HEK293 (cell line): ENCODE results near the gene MRPL28.

Source experiments
- AEBP2 ChIP-seq: fragments of 450-650 bp; formaldehyde crosslinking; IDR thresholded peaks from 2 replicates; pipeline ENCODE4 v1.5.1; 2016; ENCODE audit warnings: missing biosample characterization, missing genetic modification characterization, borderline replicate concordance
- BCL11A ChIP-seq: fragments of 450-650 bp; formaldehyde crosslinking; IDR thresholded peaks from 2 replicates; pipeline ENCODE4 v1.5.1; 2016; ENCODE audit warnings: low read depth, missing biosample characterization, missing genetic modification characterization
- BCL6B ChIP-seq: fragments of 450-650 bp; formaldehyde crosslinking; IDR thresholded peaks from 2 replicates; pipeline ENCODE4 v1.5.1; 2017; ENCODE audit warnings: missing biosample characterization, missing genetic modification characterization
- HOXD13 ChIP-seq: sonication (generic); formaldehyde crosslinking; IDR thresholded peaks from 2 replicates; pipeline ENCODE4 v1.8.0; 2022; ENCODE audit warnings: missing genetic modification reagents, borderline replicate concordance
- KLF8 ChIP-seq: fragments of 450-650 bp; formaldehyde crosslinking; IDR thresholded peaks from 2 replicates; pipeline ENCODE4 v1.5.1; 2016; ENCODE audit warnings: missing biosample characterization, missing genetic modification characterization
- MYNN ChIP-seq: fragments of 450-650 bp; formaldehyde crosslinking; IDR thresholded peaks from 2 replicates; pipeline ENCODE4 v1.5.1; 2016; ENCODE audit warnings: missing biosample characterization, missing genetic modification characterization, borderline replicate concordance
- SP7 ChIP-seq: fragments of 450-650 bp; formaldehyde crosslinking; IDR thresholded peaks from 2 replicates; pipeline ENCODE4 v1.5.1; 2016; ENCODE audit warnings: missing biosample characterization, missing genetic modification characterization
- ZBTB21 ChIP-seq: fragments of 450-650 bp; formaldehyde crosslinking; IDR thresholded peaks from 2 replicates; pipeline ENCODE4 v1.5.1; 2017; ENCODE audit warnings: missing biosample characterization, missing genetic modification characterization
- ZFP69B ChIP-seq: fragments of 450-650 bp; formaldehyde crosslinking; IDR thresholded peaks from 2 replicates; pipeline ENCODE4 v1.5.1; 2016; ENCODE audit warnings: missing biosample characterization, missing genetic modification characterization
- ZNF133 ChIP-seq: fragments of 450-650 bp; formaldehyde crosslinking; IDR thresholded peaks from 2 replicates; pipeline ENCODE4 v1.5.1; 2016; ENCODE audit warnings: missing biosample characterization, missing genetic modification characterization
- ZNF138 ChIP-seq: fragments of 450-650 bp; formaldehyde crosslinking; IDR thresholded peaks from 2 replicates; pipeline ENCODE4 v1.5.1; 2016; ENCODE audit warnings: missing biosample characterization, missing genetic modification characterization, borderline replicate concordance
- ZNF155 ChIP-seq: fragments of 450-650 bp; formaldehyde crosslinking; IDR thresholded peaks from 2 replicates; pipeline ENCODE4 v1.5.1; 2016; ENCODE audit warnings: missing biosample characterization, missing genetic modification characterization
- ZNF16 ChIP-seq: fragments of 450-650 bp; formaldehyde crosslinking; IDR thresholded peaks from 2 replicates; pipeline ENCODE4 v1.5.1; 2016; ENCODE audit warnings: low read depth, missing biosample characterization, missing genetic modification characterization
- ZNF211 ChIP-seq: fragments of 450-650 bp; formaldehyde crosslinking; IDR thresholded peaks from 2 replicates; pipeline ENCODE4 v1.5.1; 2016; ENCODE audit warnings: low read depth, missing biosample characterization, missing genetic modification characterization
- ZNF302 ChIP-seq: fragments of 450-650 bp; formaldehyde crosslinking; IDR thresholded peaks from 2 replicates; pipeline ENCODE4 v1.5.1; 2016; ENCODE audit warnings: missing biosample characterization, missing genetic modification characterization, low read depth
- ZNF426 ChIP-seq: fragments of 450-650 bp; formaldehyde crosslinking; IDR thresholded peaks from 2 replicates; pipeline ENCODE4 v1.5.1; 2017; ENCODE audit warnings: missing biosample characterization, missing genetic modification characterization, mild to moderate bottlenecking, inconsistent platforms, moderate library complexity
- ZNF473 ChIP-seq: fragments of 450-650 bp; formaldehyde crosslinking; IDR thresholded peaks from 2 replicates; pipeline ENCODE4 v1.5.1; 2017; ENCODE audit warnings: missing biosample characterization, missing genetic modification characterization
- ZNF514 ChIP-seq: fragments of 450-650 bp; formaldehyde crosslinking; IDR thresholded peaks from 2 replicates; pipeline ENCODE4 v1.5.1; 2016; ENCODE audit warnings: missing biosample characterization, missing genetic modification characterization
- ZNF544 ChIP-seq: fragments of 450-650 bp; formaldehyde crosslinking; IDR thresholded peaks from 2 replicates; pipeline ENCODE4 v1.5.0; 2017; ENCODE audit warnings: missing biosample characterization, missing genetic modification characterization
- ZNF560 ChIP-seq: fragments of 450-650 bp; formaldehyde crosslinking; IDR thresholded peaks from 2 replicates; pipeline ENCODE4 v1.5.1; 2017; ENCODE audit warnings: missing biosample characterization, missing genetic modification characterization, borderline replicate concordance
- ZNF626 ChIP-seq: fragments of 450-650 bp; sonication (Bioruptor Pico); formaldehyde crosslinking; IDR thresholded peaks from 2 replicates; pipeline ENCODE4 v1.5.1; 2018; ENCODE audit warnings: missing biosample characterization, missing genetic modification characterization, inconsistent platforms
- ZNF670 ChIP-seq: fragments of 450-650 bp; formaldehyde crosslinking; IDR thresholded peaks from 2 replicates; pipeline ENCODE4 v1.5.1; 2016; ENCODE audit warnings: missing biosample characterization, missing genetic modification characterization, low read depth
- ZNF704 ChIP-seq: fragments of 450-650 bp; formaldehyde crosslinking; IDR thresholded peaks from 2 replicates; pipeline ENCODE4 v1.5.1; 2016; ENCODE audit warnings: missing biosample characterization, missing genetic modification characterization
- ZNF747 ChIP-seq: fragments of 450-650 bp; formaldehyde crosslinking; IDR thresholded peaks from 2 replicates; pipeline ENCODE4 v1.5.1; 2016; ENCODE audit warnings: missing biosample characterization, missing genetic modification characterization
- ZSCAN30 ChIP-seq: fragments of 450-650 bp; IDR thresholded peaks from 2 replicates; pipeline ENCODE4 v1.5.1; 2018; ENCODE audit warnings: missing biosample characterization, mild to moderate bottlenecking, missing genetic modification characterization, moderate library complexity
- ZXDB ChIP-seq: fragments of 450-650 bp; formaldehyde crosslinking; IDR thresholded peaks from 2 replicates; pipeline ENCODE4 v1.5.1; 2016; ENCODE audit warnings: missing biosample characterization, missing genetic modification characterization
- TF ChIP-seq, protein P1 (sequence below): fragments of 450-650 bp; formaldehyde crosslinking; IDR thresholded peaks from 2 replicates; pipeline ENCODE4 v1.5.1; 2016; ENCODE audit warnings: missing biosample characterization, missing genetic modification characterization
- TF ChIP-seq, protein P2 (sequence below): fragments of 450-650 bp; formaldehyde crosslinking; IDR thresholded peaks from 2 replicates; pipeline ENCODE4 v1.5.1; 2016; ENCODE audit warnings: missing biosample characterization, missing genetic modification characterization
- TF ChIP-seq, protein P3 (sequence below): fragments of 450-650 bp; formaldehyde crosslinking; IDR thresholded peaks from 2 replicates; pipeline ENCODE4 v1.5.1; 2016; ENCODE audit warnings: missing biosample characterization, missing genetic modification characterization
- TF ChIP-seq, protein P4 (sequence below): fragments of 450-650 bp; formaldehyde crosslinking; IDR thresholded peaks from 2 replicates; pipeline ENCODE4; 2016; ENCODE audit warnings: missing biosample characterization, missing genetic modification characterization

MRPL28 gene

GRCh38 chr16:401468-402348 lies 31.4 kb upstream of the MRPL28 start, which contains the start of gene DECR2 (continued):
- TF ChIP-seq ZNF138 (no peak), KLF8 (tag by site-specific recombination) (peak; percentile 33), ZNF747 (no peak), ZNF155 (tag by site-specific recombination) (no peak), ZNF514 (tag by site-specific recombination) (no peak), ZNF302 (tag by site-specific recombination) (no peak), ZNF560 (tag by site-specific recombination) (no peak), MYNN (tag by site-specific recombination) (no peak), BCL11A (tag by site-specific recombination) (no peak), ZNF670 (tag by site-specific recombination) (no peak), ZNF544 (tag by site-specific recombination) (no peak), ZNF704 (tag by site-specific recombination) (no peak), SP7 (tag by site-specific recombination) (peak; percentile 57), ZXDB (tag by site-specific recombination) (peak; percentile 26; the same call in 1 of the 2 replicates), ZSCAN30 (tag by site-specific recombination) (peak; percentile 85), HOXD13 (no peak), BCL6B (tag by site-specific recombination) (no peak), ZNF16 (tag by site-specific recombination) (no peak), ZNF626 (tag by site-specific recombination) (no peak), ZNF133 (tag by site-specific recombination) (no peak), ZBTB21 (no peak), ZNF473 (tag by site-specific recombination) (no peak), AEBP2 (tag by site-specific recombination) (no peak), ZNF211 (no peak), ZFP69B (tag by site-specific recombination) (peak; percentile 34; the same call in 1 of the 2 replicates), ZNF426 (tag by site-specific recombination) (no peak)
- TF ChIP-seq, protein P1, sequence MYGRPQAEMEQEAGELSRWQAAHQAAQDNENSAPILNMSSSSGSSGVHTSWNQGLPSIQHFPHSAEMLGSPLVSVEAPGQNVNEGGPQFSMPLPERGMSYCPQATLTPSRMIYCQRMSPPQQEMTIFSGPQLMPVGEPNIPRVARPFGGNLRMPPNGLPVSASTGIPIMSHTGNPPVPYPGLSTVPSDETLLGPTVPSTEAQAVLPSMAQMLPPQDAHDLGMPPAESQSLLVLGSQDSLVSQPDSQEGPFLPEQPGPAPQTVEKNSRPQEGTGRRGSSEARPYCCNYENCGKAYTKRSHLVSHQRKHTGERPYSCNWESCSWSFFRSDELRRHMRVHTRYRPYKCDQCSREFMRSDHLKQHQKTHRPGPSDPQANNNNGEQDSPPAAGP (tag by site-specific recombination), result peak; percentile 60; the same call in 1 of the 2 replicates
- TF ChIP-seq, protein P2, sequence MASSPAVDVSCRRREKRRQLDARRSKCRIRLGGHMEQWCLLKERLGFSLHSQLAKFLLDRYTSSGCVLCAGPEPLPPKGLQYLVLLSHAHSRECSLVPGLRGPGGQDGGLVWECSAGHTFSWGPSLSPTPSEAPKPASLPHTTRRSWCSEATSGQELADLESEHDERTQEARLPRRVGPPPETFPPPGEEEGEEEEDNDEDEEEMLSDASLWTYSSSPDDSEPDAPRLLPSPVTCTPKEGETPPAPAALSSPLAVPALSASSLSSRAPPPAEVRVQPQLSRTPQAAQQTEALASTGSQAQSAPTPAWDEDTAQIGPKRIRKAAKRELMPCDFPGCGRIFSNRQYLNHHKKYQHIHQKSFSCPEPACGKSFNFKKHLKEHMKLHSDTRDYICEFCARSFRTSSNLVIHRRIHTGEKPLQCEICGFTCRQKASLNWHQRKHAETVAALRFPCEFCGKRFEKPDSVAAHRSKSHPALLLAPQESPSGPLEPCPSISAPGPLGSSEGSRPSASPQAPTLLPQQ (tag by site-specific recombination), result peak; percentile 24
- TF ChIP-seq, protein P3, sequence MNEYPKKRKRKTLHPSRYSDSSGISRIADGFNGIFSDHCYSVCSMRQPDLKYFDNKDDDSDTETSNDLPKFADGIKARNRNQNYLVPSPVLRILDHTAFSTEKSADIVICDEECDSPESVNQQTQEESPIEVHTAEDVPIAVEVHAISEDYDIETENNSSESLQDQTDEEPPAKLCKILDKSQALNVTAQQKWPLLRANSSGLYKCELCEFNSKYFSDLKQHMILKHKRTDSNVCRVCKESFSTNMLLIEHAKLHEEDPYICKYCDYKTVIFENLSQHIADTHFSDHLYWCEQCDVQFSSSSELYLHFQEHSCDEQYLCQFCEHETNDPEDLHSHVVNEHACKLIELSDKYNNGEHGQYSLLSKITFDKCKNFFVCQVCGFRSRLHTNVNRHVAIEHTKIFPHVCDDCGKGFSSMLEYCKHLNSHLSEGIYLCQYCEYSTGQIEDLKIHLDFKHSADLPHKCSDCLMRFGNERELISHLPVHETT (tag by site-specific recombination), result no peak
- TF ChIP-seq, protein P4, sequence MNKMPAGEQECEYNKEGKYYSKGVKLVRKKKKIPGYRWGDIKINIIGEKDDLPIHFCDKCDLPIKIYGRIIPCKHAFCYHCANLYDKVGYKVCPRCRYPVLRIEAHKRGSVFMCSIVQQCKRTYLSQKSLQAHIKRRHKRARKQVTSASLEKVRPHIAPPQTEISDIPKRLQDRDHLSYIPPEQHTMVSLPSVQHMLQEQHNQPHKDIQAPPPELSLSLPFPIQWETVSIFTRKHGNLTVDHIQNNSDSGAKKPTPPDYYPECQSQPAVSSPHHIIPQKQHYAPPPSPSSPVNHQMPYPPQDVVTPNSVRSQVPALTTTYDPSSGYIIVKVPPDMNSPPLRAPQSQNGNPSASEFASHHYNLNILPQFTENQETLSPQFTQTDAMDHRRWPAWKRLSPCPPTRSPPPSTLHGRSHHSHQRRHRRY (tag by site-specific recombination), result no peak
